Measurements from ENCODE around the gene GGTA1.
"Not testable (repeated sequence)": the region's sequence is repeated elsewhere in the genome, so short reads cannot be mapped to it uniquely, and the experiment has no call there.

Gene GGTA1

DNA sequence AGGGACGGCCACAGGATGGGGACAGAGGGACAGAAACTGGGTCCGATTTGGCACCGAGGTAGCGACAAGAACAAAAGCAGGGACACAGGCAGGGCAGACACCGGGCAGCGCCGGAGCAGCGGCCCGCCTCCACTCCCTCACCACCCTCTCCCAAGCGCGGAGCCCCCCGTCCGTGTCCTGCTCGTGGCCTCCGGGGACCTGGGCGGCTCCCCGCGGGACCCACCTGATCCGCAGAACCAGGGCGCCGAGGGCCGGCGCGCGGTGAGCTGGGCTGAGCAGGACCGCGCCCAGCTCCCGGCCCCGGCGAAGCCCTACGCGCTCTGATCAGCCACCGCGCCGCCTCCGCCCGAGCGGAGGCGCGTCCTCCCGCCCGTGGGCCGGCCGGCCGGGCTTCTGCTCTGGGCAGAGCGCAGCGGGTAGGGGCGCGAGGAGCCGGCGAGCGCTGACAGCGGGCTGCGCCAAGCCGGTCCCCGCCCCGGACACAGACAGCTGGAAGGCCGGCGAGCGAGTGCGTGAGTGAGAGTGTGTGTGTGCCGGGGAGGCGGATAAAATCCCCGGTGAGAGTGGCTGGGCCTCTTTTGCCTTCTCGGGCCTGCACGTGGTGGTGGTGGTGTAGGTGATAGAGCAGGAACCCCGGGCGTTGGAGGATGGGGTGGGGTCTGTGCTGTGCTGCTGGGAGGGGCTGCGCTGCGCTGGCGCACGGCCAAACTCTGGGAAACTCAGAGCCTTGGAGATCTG is at the start of gene GGTA1:
TSS of gene GGTA1 (minus strand) at position 418 of the 738 bp plus-strand sequence. CDS start 31,922 bp downstream, outside the sequence.
- peak; percentile 86 to 93 (median 87) for DNase-seq

DNA sequence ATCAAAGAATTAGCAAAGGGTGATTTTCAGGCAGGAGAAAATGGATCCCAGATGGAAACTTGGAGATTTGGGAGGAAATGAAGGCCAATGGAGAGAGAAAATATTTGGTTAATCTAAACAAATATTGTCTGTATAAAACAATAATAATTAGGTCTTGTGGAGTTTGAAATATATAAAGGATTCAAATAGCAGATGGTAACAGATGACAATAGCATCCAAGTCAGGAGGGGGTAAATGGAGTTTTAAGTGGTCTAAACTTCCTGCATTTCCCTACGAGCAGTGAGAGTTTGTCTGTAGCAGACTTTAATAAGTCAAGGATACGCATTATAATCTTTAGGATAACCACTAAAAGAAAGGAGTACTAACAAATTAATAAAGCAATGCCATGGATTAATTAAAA is 49.0 kb upstream of the GGTA1 start:
- no peak for DNase-seq

DNA sequence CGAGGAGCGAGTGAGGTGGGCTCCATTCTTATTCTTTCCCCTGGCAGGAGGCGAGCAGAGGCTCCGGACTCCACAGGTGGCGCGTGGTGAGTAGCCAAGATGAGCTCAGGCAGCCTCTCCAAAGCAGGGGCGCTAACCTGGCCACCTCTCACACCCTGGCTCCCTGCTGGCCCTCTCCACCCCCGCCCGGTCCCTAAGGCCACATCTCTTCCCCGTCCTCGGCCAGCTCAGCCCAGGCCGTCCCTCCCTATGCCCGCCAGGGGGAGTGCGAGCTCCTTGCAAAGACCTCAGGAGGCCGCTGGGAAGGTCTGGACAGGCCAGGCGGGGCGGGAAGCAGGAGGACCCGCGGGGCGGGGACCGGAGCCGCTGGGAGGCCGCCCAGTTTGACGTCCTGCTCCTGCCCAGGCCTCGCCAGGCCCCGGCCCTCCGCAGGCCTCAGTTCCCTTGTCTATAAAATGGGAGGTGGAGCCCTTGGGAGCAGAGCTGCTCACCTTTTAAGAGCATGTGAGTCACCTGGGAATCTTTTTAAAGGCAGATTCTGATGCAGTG is 46.3 kb upstream of the GGTA1 start:
- DNase-seq, result peak; percentile 97 to 99 (median 99)

DNA sequence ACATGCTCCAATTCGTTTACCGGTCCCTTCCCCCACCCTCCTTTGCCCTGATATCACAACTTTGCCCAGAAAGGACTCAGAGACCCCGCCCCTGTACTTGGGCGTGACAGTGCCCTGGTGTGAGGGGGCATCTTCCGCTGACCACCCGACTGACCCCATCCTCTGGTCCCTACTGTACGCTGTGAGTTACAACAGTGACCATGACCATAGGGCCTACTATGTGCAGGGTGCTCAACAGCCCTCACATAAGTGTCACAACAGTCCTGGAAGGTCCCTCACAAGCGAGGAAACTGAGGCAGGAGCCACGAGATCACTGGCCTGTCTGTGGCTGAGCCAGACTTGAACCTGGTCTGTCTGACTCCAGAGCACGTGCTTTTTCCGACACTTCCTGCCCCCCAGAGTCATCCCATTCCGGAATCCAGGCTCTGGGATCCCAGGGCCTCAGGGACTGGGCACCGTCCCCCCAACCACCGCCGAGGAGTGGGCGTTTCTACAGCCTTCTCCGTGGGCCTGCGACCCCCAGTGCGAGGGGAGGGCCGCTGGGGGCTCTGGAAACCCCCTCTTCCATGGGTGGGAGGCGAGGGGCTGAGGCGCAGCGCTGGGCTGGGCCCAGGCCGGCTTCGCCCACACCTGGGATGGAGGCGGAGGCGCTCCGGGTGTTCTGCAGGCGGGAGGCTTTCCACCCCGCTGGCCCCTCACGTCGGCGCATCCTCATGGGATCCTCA is 45.7 kb upstream of the GGTA1 start:
- DNase-seq, result no peak

DNA sequence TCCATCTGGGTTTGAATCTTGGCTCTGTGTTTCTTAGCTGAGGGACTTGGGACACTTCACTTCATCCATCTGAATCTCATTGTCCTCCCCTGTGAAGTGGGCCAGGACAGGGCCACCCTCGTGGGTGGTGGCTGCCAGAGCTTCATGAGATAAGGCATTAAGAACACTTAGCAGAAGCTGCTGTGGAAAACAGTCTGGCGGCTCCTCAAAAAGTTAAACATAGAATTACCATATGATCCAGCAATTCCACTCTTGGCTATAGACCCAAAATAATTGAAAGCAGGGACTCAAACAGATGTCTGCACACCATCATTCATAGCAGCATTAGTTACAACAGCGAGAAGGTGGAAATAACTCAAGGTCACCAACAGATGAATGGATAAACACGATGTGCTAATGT is 42.4 kb upstream of the GGTA1 start:
- peak in 1 of 3 donors; percentile 13 for DNase-seq

DNA sequence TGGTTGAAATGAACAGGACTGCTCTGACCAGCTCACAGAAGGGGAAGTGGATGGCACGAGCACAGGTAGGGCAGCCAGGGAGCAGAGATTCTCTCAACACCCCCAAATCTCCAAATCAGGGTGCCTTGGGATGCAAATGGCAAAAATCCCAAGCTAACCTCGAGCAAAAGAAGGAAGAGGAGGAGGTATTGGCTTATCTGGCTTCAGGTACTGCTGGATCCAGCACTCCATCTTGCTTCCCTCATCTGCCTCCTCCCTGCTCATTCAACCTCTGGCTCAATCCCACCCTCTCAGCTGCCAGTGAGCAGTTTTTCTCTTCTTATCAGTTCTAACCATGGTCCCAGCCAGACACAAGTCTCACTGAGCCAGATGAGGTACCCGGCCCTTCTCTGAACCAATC is 41.6 kb upstream of the GGTA1 start:
- DNase-seq, result no peak

DNA sequence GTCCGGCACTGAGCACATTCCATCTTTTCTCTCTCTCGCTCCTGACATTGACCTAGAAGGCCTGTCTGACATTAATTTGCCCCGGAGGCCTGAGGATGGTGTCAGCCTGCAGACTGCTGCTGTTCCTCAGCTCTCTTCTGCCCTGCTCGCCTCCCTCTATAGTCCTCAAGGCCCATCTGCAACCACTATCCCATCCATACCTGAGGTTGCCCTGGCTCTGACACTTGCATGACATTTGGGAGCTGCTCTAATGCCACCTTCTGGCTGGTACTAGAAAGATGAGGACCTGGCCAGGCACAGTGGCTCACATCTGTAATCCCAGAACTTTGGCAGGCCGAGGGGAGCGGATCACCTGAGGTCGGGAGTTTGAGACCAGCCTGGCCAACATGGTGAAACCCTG is 38.6 kb upstream of the GGTA1 start:
- DNase-seq, result peak in 2 of 3 donors; percentile 31 to 38

DNA sequence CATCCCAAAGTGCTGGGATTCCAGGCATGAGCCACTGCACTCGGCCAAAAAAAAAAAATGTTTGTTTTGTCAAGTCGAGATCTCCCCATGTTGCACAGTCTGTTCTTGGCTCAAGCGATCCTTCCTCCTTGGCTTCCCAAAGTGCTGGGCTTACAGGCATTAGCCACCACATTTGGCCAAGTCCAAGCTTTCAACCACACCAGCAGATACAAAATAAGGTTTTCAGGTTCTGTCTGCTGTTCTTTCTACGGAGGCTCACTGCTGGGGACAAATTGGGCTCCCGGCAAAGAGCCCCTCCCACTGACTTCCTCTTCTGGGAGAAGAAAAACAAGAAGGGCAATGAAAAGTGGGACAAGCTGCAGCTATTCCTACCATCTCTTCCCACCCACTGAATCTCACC is 37.6 kb upstream of the GGTA1 start:
- DNase-seq, result peak in 2 of 3 donors; percentile 34 to 38

DNA sequence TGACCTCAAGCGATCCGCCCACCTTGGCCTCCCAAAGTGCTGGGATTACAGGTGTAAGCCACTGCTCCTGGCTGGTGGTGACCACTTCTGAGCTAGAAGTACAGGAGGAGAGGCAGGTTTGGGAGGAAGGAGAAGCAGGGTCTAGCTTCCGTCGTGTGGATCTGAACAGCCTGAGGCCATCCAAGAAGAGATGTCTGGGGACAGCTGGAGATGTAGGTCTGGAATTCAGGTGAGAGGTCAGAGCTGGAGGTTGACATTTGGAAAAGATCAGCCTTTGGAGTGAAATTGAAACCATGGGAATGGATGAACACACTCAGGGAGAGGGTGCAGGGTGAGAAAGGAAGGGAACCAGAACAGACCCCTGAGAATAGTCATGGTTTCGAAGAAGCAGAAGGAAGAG is 33.2 kb upstream of the GGTA1 start:
- no peak for DNase-seq

DNA sequence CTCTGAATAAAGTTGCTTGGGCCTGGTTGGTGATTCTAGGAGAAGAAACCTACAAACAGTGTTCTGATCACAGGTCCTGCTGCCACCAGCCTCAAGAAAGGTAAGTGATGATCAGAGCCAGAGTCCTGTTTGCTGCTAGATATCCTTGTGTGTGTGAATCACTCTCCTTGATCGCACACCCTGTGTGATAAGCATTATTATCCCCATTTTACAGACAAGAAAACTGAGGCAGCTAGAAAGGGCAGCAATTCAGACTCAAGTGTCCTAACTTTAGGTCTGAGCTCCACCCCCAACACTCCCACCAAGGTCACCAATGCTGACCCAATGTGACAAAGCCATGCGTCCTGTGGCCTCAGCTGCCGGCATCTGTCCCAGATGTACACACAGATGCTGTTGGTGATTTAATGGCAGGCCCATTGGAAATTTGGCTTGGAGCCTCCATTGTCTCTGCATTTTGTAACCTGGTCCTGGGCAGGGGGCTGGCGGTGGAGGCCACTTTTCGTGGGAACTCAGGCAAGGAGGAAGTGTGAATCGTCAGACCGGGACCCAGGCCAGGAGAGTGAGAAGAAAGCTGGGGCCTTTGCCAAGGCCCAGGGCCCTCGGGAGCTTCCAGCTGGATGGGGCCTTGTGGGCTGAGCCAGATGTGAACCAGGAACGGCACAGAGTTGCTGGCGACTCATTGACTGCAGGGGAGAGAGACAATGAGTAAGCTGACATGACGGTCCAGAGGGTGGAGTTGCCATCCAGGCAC is 29.8 kb upstream of the GGTA1 start:
- peak in 2 of 3 donors; percentile 45 for DNase-seq

DNA sequence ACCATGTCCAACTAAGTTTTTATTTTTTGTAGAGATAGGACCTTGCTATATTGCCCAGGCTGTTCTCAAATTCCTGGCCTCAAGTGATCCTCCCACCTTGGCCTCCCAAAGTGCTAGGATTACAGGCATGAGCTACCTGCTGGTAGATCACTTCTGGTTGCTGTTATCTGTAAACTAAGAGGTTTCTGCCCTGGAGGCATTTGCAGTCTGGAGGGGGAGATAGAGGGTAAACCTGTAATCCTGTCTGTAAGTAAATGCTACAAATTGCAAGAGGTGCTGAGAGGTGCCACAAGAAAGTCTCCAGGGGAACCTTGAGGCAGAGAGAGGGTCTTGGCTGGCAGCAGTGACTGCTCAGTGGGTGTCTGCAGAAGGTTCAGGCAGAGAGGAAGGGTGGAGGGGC is 29.0 kb upstream of the GGTA1 start:
- no peak for DNase-seq

DNA sequence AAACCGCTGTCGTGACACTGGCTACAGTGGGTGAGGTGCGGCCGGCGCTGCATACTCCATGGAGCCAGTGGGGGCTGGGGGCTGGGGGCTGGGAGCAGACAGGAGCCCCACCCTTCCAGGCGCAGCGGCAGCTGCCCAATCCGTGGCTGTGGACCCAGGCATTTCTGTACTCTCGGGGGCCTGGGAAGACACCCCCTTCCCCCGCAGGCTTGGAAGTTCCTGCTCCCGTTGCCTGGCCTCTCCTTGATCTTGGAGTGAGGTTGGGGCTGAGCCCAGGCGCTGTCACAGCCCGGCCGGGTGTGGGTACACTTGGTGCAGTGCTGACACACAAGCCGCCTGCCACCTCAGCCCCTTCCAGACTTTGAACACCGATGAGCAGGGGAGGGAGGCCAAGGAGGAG is 27.7 kb upstream of the GGTA1 start:
- DNase-seq, result no peak

DNA sequence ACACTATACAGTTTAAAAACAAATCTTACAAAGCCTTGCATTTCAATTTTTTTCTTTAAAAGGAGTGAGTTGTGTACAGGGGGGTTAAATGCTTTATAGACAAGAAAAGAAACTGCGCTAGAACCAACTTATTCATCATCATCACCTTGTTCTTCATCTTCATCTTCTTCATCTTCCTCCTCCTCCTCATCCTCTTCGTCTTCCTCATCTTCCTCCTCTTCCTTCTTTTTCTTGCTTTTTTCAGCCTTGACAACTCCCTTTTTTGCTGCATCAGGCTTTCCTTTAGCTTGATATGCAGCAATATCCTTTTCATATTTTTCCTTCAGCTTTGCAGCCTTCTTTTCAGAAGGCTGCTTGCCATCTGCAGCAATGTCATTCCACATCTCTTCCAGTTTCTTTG is 20.0 kb upstream of the GGTA1 start:
- DNase-seq, result not testable (repeated sequence)

DNA sequence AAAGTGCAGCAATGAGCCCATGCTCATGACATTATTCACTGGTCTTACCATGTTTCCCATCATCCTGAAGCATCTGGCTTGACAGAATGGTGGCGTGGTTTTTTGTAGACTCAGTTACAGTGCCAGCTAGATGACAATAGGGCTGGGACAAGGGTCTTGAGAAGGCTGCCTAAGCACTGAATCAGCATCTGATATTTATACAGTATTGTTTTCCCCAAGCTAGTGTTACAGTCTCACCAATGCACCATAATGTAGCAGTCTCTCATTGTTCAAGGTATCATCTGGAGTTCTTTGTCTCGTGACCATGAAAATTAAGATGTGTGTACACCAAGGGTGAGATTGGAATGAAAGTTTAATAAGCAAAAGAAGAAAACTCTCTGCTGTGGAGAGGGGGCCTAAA is 19.0 kb upstream of the GGTA1 start:
- no peak for DNase-seq

DNA sequence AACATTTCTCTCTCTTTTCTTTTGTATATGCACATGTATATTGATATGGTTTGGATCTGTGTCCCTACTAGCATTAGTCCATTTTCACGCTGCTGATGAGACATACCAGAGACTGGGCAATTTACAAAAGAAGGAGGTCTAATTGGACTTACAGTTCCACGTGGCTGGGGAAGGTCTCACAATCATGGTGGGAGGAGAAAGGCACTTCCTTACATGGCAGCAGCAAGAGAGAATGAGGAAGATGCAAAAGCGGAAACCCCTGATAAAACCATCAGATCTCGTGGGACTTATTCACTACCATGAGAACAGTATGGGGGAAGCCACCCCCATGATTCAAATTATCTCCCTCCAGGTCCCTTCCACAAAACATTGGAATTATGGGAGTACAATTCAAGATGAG is 13.5 kb upstream of the GGTA1 start:
- peak; percentile 72 to 82 (median 72) for DNase-seq

DNA sequence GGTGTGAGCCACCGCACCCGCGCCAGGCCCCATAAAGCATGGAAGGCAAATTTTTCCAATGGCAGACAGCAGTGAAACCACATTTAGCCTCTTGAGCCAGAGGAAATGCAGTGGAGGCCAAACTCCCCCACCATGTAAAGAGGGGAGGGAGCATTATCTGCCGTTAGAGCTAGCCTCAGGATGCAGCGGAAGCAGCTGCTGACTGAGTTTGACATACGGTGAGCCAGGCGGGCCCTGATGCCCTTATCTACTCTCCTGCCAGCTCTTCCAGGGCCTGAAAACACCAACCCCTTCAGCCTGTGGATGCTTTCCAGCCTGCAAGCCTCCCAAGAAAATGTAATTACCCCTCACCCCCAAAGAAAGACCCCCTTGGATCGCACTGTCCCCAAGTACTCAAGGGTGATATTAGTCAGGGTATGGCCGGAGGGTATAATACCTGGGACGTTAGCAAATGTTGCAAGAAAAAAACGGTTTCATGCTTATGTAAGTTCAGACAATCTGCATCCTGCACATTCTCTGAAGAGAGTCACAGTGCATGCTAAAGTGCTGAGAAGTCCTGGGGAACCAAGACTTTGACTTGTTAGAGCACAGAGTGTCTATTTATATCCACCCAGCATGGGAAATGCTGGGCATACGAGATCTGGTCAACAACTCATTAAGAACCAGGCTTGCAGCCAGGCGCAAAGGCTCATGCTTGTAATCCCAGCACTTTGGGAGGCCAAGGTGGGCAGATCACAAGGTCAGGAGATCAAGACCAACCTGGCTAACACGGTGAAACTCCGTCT is 11.3 kb upstream of the GGTA1 start:
- no peak for DNase-seq

DNA sequence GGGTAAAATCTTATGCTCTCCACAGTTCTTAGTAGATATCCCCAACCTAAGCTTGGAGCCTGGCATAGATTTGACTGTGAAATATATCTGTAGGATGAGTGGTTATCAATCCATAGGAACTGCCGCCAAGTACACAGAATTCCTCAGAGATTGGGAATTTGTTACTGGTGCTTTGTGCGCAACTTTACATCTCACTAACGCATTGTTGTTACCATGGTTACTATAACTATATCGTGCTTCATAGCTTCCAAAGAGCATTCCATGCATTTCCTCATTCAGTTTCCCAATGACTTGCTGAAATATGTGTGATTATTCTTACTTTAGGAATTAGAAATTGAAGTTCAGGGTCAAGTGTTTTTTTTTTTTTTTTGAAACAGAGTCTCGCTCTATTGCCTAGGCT is 9.5 kb upstream of the GGTA1 start:
- DNase-seq, result no peak

DNA sequence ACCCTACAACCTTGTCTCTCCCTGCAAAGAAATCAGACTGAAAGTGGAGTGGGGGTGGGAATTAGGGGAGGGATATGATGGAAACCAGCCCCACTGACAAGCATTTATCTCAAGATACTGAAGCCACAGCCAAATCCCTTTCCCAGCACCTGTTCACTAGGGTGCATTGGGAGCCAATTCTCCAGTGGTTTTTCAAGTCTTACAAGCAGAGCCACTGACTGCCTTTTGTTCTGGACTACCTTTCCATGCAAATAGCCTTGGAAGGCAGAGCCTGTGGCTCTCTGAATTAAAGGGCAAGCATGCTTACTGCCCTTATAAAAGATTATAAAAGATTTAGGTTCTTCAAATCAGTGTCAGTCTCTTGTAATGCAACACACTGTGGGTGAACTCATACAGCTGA is 8.8 kb upstream of the GGTA1 start:
- DNase-seq, result no peak

DNA sequence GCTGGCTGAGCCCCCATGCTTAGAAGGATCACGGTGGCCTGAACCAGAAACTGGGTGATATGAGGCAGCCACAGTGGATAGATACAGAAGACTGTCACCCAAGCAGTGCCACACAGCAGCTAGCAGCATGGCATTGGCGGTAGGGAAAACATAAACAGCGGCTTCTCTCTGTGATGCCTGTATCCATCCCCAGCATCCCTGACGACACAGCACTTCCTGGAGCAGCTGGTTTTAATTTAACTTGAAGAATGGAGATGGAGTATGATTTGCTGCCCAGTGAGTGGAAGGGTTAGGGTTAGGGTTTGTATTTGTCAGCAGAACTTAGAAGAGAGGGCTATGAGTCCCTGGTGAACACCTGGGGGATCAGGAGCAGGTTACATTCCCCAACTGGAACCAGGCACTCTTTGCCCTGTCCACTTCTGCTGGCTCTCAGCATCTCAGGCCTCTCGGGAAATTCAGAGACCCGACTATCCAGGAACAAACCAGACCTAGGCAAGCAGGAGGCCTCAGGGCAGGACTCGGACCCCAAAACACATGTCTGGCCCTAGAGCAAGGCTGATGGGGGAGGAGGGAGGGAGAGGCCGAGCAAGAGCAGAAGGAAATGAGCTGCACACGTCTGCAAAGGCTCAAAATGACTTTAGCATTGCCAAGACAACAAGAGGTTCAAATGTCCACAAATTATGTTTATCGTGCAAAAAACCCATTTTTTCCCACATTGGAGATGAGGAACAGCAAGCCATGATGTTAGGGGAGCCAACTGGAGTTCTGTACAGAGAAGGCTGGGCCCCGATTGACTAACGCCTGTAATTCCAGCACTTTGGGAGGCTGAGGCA is 6.5 kb upstream of the GGTA1 start:
- DNase-seq, result no peak

DNA sequence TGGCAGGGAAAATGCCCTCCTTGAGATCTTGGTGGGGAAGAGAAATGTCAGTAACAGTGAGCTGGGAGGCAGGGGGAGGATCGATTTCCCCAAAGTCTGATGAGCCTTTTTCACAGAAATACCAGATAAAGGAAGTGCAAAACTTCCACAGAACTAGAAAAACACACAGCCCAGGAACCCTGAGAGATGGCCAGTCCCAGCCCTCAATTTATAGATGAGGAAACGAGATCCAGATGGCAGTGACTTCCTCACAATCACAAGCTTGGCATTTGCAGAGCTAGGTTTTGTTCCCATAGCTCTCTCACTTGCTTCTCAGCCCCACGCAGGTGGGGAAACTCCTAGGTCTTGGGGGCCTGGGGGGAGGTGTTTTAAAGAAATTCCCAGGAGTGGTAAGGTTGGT is 3.8 kb upstream of the GGTA1 start:
- peak; percentile 80 to 92 (median 83) for DNase-seq

DNA sequence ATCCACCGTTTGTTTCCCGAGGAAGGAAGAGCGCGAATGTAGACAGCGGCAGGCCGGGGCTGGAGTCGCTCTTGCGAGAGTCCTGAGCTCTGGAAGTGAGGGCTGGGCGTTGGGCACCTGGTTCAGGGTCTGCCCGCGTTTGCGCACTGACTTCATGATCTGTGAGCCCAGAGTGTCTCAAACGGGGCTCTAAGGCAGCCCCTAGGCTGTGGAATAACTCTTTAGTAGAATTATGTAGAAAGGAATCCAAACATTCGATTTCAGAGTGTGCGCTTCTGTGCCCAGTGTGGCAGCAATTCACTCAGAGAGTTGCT is 478 bp upstream of the GGTA1 start:
- DNase-seq, result no peak

DNA sequence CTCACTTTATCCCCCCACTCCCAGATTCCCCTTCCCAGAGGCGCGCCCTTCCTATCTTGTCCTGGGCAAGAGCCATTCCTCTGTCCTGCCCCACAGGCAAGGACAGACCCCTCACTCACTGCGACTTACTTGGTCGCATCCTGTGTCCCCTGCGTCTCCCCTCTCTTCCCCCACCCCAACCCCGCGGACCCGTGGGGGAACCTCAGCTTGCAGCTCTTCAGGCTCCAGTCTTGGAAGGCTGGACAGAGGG is 542 bp downstream of the GGTA1 start:
- DNase-seq, result no peak
